DOHH2 (cell line): ENCODE results near the gene TRPC4AP.

Experiments
- H3F3A ChIP-seq: fragments of 200-600 bp; sonication (generic), shearing (Covaris generic); 2 replicates; pipeline ENCODE4 v1.6.0; 2016; ENCODE audit warnings: antibody characterized with exemption, mild to moderate bottlenecking; ENCODE audit not compliant: control insufficient read depth, insufficient read depth
- H3K27ac ChIP-seq: fragments of 200-600 bp; sonication (generic); 2 replicates; pipeline ENCODE4 v1.5.1; 2014; ENCODE audit warnings: low read depth, mild to moderate bottlenecking, low read length, moderate library complexity
- H3K27me3 ChIP-seq: fragments of 200-600 bp; sonication (generic); 2 replicates; pipeline ENCODE4 v1.6.1; 2014; ENCODE audit warnings: mild to moderate bottlenecking, low read length, mixed read lengths; ENCODE audit not compliant: control insufficient read depth
- H3K36me3 ChIP-seq: fragments of 200-600 bp; sonication (generic); 2 replicates; pipeline ENCODE4 v1.6.1; 2014; ENCODE audit warnings: mild to moderate bottlenecking, low read length, moderate library complexity, mixed read lengths; ENCODE audit not compliant: control insufficient read depth
- H3K4me1 ChIP-seq: fragments of 200-600 bp; sonication (generic); 2 replicates; pipeline ENCODE4 v1.6.1; 2014; ENCODE audit warnings: mild to moderate bottlenecking, low read length, mixed read lengths; ENCODE audit not compliant: control insufficient read depth
- H3K4me2 ChIP-seq: fragments of 200-600 bp; sonication (generic); 2 replicates; pipeline ENCODE4 v1.6.0; 2014; ENCODE audit warnings: mild to moderate bottlenecking, low read length, moderate library complexity
- H3K4me3 ChIP-seq: fragments of 200-600 bp; sonication (generic); 2 replicates; pipeline ENCODE4 v1.5.1; 2014; ENCODE audit warnings: mild to moderate bottlenecking, low read length, mixed read lengths
- H3K79me2 ChIP-seq: fragments of 200-600 bp; sonication (generic); 2 replicates; pipeline ENCODE4 v1.6.1; 2014; ENCODE audit warnings: mild to moderate bottlenecking, low read length, mixed read lengths; ENCODE audit not compliant: control insufficient read depth
- H3K9me2 ChIP-seq: fragments of 200-600 bp; sonication (generic); replicated peaks from 2 replicates; pipeline ENCODE4 v1.6.1; 2014; ENCODE audit warnings: mild to moderate bottlenecking, low read length, mixed read lengths; ENCODE audit not compliant: control insufficient read depth
- H3K9me3 ChIP-seq: fragments of 200-600 bp; sonication (generic); 2 replicates; pipeline ENCODE4 v1.6.1; 2014; ENCODE audit warnings: antibody characterized with exemption, low read length, mixed read lengths; ENCODE audit not compliant: control insufficient read depth, insufficient read depth
- H4K20me1 ChIP-seq: fragments of 200-600 bp; sonication (generic); 2 replicates; pipeline ENCODE4 v1.6.0; 2014; ENCODE audit warnings: low read depth, mild to moderate bottlenecking, antibody characterized with exemption, low read length, moderate library complexity; ENCODE audit not compliant: control insufficient read depth, insufficient read depth
- CTCF ChIP-seq: fragments of 200-600 bp; sonication (generic); IDR thresholded peaks from one replicate; pipeline ENCODE4 v1.5.1; 2014; ENCODE audit warnings: antibody characterized with exemption, mild to moderate bottlenecking, low read depth, low read length; ENCODE audit not compliant: poor library complexity, severe bottlenecking
- EZH2phosphoT487 ChIP-seq: fragments of 200-600 bp; sonication (generic); IDR thresholded peaks from 2 replicates; pipeline ENCODE4 v1.6.1; 2017; ENCODE audit warnings: borderline replicate concordance, mild to moderate bottlenecking, antibody characterized with exemption, low read length, moderate library complexity, mixed read lengths

TRPC4AP gene

DNA sequence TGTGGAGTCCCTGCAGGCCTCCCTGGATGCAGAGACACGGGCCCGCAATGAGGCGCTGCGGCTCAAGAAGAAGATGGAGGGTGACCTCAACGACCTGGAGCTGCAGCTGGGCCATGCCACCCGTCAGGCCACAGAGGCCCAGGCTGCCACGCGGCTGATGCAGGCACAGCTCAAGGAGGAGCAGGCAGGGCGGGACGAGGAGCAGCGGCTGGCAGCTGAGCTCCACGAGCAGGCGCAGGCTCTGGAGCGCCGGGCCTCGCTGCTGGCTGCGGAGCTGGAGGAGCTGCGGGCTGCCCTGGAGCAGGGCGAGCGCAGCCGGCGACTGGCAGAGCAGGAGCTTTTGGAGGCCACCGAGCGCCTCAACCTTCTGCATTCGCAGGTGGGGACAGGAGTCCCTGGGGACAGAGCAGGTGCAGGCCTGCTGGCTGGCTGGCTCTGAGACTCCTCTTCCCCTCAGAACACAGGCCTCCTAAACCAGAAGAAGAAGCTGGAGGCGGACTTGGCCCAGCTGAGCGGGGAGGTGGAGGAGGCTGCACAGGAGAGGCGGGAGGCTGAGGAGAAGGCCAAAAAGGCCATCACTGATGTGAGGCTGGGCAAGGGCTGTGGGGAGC is 92.2 kb downstream of the TRPC4AP start:
- Histone ChIP-seq H3K36me3 (peaks cover 59% of the 10 kb centered on the region), H3K4me3 (no peak overlapping the region), H4K20me1 (no peaks in the 10 kb centered on the region), H3K9me3 (no peaks in the 10 kb centered on the region), H3K4me2 (no peak overlapping the region), H3K9me2 (no peaks in the 10 kb centered on the region), H3K27me3 (no peaks in the 10 kb centered on the region), H3K79me2 (no peaks in the 10 kb centered on the region), H3F3A (no peaks in the 10 kb centered on the region), H3K4me1 (no peaks in the 10 kb centered on the region), H3K27ac (no peak overlapping the region)
- no peak for TF ChIP-seq CTCF
- no peak for TF ChIP-seq EZH2phosphoT487

- Histone ChIP-seq H3K27ac (no peak overlapping the region), H3K4me1 (no peaks in the 10 kb centered on the region), H3K4me2 (no peak overlapping the region), H4K20me1 (no peaks in the 10 kb centered on the region), H3F3A (no peaks in the 10 kb centered on the region), H3K27me3 (no peaks in the 10 kb centered on the region), H3K36me3 (peaks cover 52% of the 10 kb centered on the region), H3K79me2 (no peaks in the 10 kb centered on the region), H3K9me3 (no peaks in the 10 kb centered on the region), H3K4me3 (no peak overlapping the region), H3K9me2 (no peaks in the 10 kb centered on the region)
- TF ChIP-seq EZH2phosphoT487 (no peak), CTCF (no peak)
Observed at GRCh38 chr20:34999782-35000181, 92.8 kb downstream of the TRPC4AP start.

- Histone ChIP-seq H3K4me3 (no peak overlapping the region), H3K9me2 (no peaks in the 10 kb centered on the region), H3K36me3 (peaks cover 45% of the 10 kb centered on the region), H3K27ac (no peak overlapping the region), H3F3A (no peaks in the 10 kb centered on the region), H3K4me1 (no peaks in the 10 kb centered on the region), H3K9me3 (no peaks in the 10 kb centered on the region), H4K20me1 (no peaks in the 10 kb centered on the region), H3K79me2 (no peaks in the 10 kb centered on the region), H3K4me2 (no peak overlapping the region), H3K27me3 (no peaks in the 10 kb centered on the region)
- TF ChIP-seq CTCF (no peak), EZH2phosphoT487 (no peak)
Observed at GRCh38 chr20:34999021-34999451, 93.6 kb downstream of the TRPC4AP start.
